H9 (cell line): ENCODE results near the gene C3orf85. TPM values are rescaled to one million over a fixed set of nuclear protein-coding genes. Genes with fewer than 3 reads are reported as not detected.

ENCODE experiments used
- DNase-seq: peaks from one replicate; pipeline ENCODE4 v3.0.0-alpha.2; 2017
- H2AFZ ChIP-seq: one replicate; pipeline ENCODE4 v1.6.1; 2013; ENCODE audit warnings: mild to moderate bottlenecking, low read length, control low read depth, moderate library complexity
- H2AK5ac ChIP-seq: 2 replicates; pipeline ENCODE4 v1.6.1; 2013; ENCODE audit warnings: low read length, control low read depth, mixed read lengths; ENCODE audit not compliant: insufficient read length
- H2BK120ac ChIP-seq: one replicate; pipeline ENCODE4 v1.6.1; 2013; ENCODE audit warnings: low read depth, mild to moderate bottlenecking, low read length, control low read depth, inconsistent platforms; ENCODE audit not compliant: poor library complexity, severe bottlenecking
- H2BK12ac ChIP-seq: 2 replicates; pipeline ENCODE4 v1.6.1; 2013; ENCODE audit warnings: low read length, control low read depth, mixed read lengths, low read depth; ENCODE audit not compliant: insufficient read length
- H2BK15ac ChIP-seq: 2 replicates; pipeline ENCODE4 v1.6.1; 2013; ENCODE audit warnings: low read depth, low read length, control low read depth
- H2BK20ac ChIP-seq: one replicate; pipeline ENCODE4 v1.6.1; 2013; ENCODE audit warnings: low read depth, mild to moderate bottlenecking, low read length, control low read depth, inconsistent platforms; ENCODE audit not compliant: poor library complexity, severe bottlenecking
- H2BK5ac ChIP-seq: 2 replicates; pipeline ENCODE4 v1.6.1; 2013; ENCODE audit warnings: low read length, control low read depth, mixed read lengths; ENCODE audit not compliant: insufficient read length
- H3K14ac ChIP-seq: 2 replicates; pipeline ENCODE4 v1.6.1; 2013; ENCODE audit warnings: low read length, control low read depth; ENCODE audit not compliant: insufficient read depth
- H3K18ac ChIP-seq: 2 replicates; pipeline ENCODE4 v1.6.1; 2013; ENCODE audit warnings: low read depth, mild to moderate bottlenecking, mixed read lengths, low read length, control low read depth; ENCODE audit not compliant: insufficient read length
- H3K23ac ChIP-seq: 2 replicates; pipeline ENCODE4 v1.6.1; 2013; ENCODE audit warnings: low read length, control low read depth, mixed read lengths, low read depth; ENCODE audit not compliant: insufficient read length
- H3K23me2 ChIP-seq: 2 replicates; pipeline ENCODE4 v1.6.1; 2013; ENCODE audit warnings: low read depth, mild to moderate bottlenecking, mixed read lengths, low read length, control low read depth; ENCODE audit not compliant: insufficient read length, poor library complexity, severe bottlenecking
- H3K27ac ChIP-seq: 2 replicates; pipeline ENCODE4 v1.5.1; 2013; ENCODE audit warnings: low read length, control low read depth, mixed read lengths, low read depth; ENCODE audit not compliant: insufficient read length
- H3K27me3 ChIP-seq: 2 replicates; pipeline ENCODE4 v1.6.1; 2013; ENCODE audit warnings: low read length, control low read depth, inconsistent platforms; ENCODE audit not compliant: insufficient read depth
- H3K4ac ChIP-seq: 2 replicates; pipeline ENCODE4 v1.6.1; 2013; ENCODE audit warnings: low read depth, mild to moderate bottlenecking, control low read depth, inconsistent platforms, low read length, moderate library complexity
- H3K4me1 ChIP-seq: 2 replicates; pipeline ENCODE4 v1.6.1; 2013; ENCODE audit warnings: low read length, control low read depth, inconsistent platforms; ENCODE audit not compliant: insufficient read depth
- H3K4me2 ChIP-seq: 2 replicates; pipeline ENCODE4 v1.6.1; 2013; ENCODE audit warnings: low read length, control low read depth, mixed read lengths; ENCODE audit not compliant: insufficient read length, insufficient read depth
- H3K56ac ChIP-seq: 2 replicates; pipeline ENCODE4 v1.6.1; 2013; ENCODE audit warnings: low read depth, mild to moderate bottlenecking, mixed read lengths, low read length, control low read depth; ENCODE audit not compliant: insufficient read length
- H3K79me1 ChIP-seq: 2 replicates; pipeline ENCODE4 v1.6.1; 2013; ENCODE audit warnings: low read depth, mild to moderate bottlenecking, moderate library complexity, low read length, control low read depth, inconsistent platforms; ENCODE audit not compliant: insufficient read depth, poor library complexity, severe bottlenecking
- H3K79me2 ChIP-seq: 2 replicates; pipeline ENCODE4 v1.6.1; 2013; ENCODE audit warnings: low read length, control low read depth, inconsistent platforms; ENCODE audit not compliant: insufficient read depth
- H3K9ac ChIP-seq: 2 replicates; pipeline ENCODE4 v1.6.1; 2013; ENCODE audit warnings: low read length, control low read depth, mixed read lengths; ENCODE audit not compliant: insufficient read length; ENCODE audit errors: extremely low read depth
- H3K9me3 ChIP-seq: one replicate; pipeline ENCODE4 v1.6.1; 2013; ENCODE audit warnings: low read depth, low read length, inconsistent platforms; ENCODE audit not compliant: control insufficient read depth
- H3T11ph ChIP-seq: one replicate; pipeline ENCODE4 v1.6.1; 2013; ENCODE audit warnings: mild to moderate bottlenecking, low read length, control low read depth, inconsistent platforms
- H4K20me1 ChIP-seq: one replicate; pipeline ENCODE4 v1.6.1; 2013; ENCODE audit not compliant: control insufficient read depth, insufficient read length, insufficient read depth
- H4K5ac ChIP-seq: 2 replicates; pipeline ENCODE4 v1.6.1; 2013; ENCODE audit warnings: low read depth, mild to moderate bottlenecking, mixed read lengths, low read length, control low read depth; ENCODE audit not compliant: insufficient read length
- H4K8ac ChIP-seq: replicated peaks from 2 replicates; pipeline ENCODE4 v1.6.1; 2013; ENCODE audit warnings: low read length, control low read depth, mixed read lengths, low read depth; ENCODE audit not compliant: insufficient read length
- H4K91ac ChIP-seq: 2 replicates; pipeline ENCODE4 v1.6.1; 2013; ENCODE audit warnings: low read depth, mild to moderate bottlenecking, moderate library complexity, mixed read lengths, low read length, control low read depth; ENCODE audit not compliant: insufficient read length
- H3K27ac Mint-ChIP-seq, 3 experiments: 2 replicates in 2 of 3; 3 replicates in 1 of 3; pipeline ENCODE4 v1.8.0; 2020 to 2021; ENCODE audit warnings: mixed read lengths in 3 of 3, mild to moderate bottlenecking in 1 of 3, moderate library complexity in 1 of 3
- H3K27me3 Mint-ChIP-seq: 2 replicates; pipeline ENCODE4 v1.8.0; 2021; ENCODE audit warnings: low read depth, mild to moderate bottlenecking, moderate library complexity, mixed read lengths
- H3K36me3 Mint-ChIP-seq, 3 experiments: 2 replicates in 2 of 3; 3 replicates in 1 of 3; pipeline ENCODE4 v1.8.0; 2020 to 2021; ENCODE audit warnings: low read depth in 3 of 3, mixed read lengths in 3 of 3; ENCODE audit not compliant: insufficient read depth in 1 of 3
- H3K4me1 Mint-ChIP-seq, 2 experiments: 2 replicates each; pipeline ENCODE4 v1.8.0; 2020; ENCODE audit warnings: mixed read lengths in 2 of 2
- H3K4me3 Mint-ChIP-seq, 2 experiments: 2 replicates in 1 of 2; 3 replicates in 1 of 2; pipeline ENCODE4 v1.8.0; 2020 to 2021; ENCODE audit warnings: mild to moderate bottlenecking in 2 of 2, mixed read lengths in 2 of 2, moderate library complexity in 1 of 2
- H3K9me3 Mint-ChIP-seq, 2 experiments: 2 replicates in 1 of 2; 3 replicates in 1 of 2; pipeline ENCODE4 v1.8.0; 2020; ENCODE audit warnings: mild to moderate bottlenecking in 2 of 2, mixed read lengths in 2 of 2, moderate library complexity in 1 of 2
- CTCF ChIP-seq: fragments of 200-600 bp; sonication (generic); conservative IDR thresholded peaks from 3 replicates; pipeline ENCODE4 v1.8.0; 2021; ENCODE audit warnings: antibody characterized with exemption, mild to moderate bottlenecking
- WGBS: extraction: QIAGEN DNeasy Blood & Tissue Kit; methylation state at CpG from one replicate; pipeline ENCODE4 v1.1.7; 2013; ENCODE audit warnings: missing lambda C conversion rate, low lambda C conversion rate, mixed read lengths; ENCODE audit not compliant: insufficient read length; ENCODE audit errors: extremely low coverage; 5-methylcytosine and 5-hydroxymethylcytosine counted together
- total RNA-seq: library from RNA; stranded (reverse); gene quantifications from 2 replicates; pipeline ENCODE4 v1.2.1, GENCODE V29; 2021

The C3orf85 gene
- total RNA-seq, 1 experiment from 2014 or later, result not detected

DNA sequence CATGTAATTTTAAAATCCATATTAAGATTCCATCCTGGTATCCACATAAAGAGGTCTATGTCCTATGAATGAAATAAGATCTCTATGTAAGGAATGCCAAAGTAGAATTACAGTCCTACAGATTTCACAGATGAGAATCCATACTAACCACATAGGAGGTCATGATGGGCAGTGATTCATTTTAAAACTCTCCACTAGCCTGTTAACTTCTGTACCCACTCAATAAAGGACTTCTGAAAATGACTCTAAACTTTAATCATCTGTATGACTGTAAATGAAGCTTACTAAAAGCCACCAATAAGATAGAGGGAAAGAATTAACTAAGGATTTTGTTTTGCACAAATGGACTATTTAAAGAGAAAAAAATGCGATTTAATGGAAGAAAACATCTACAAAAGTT is 47.3 kb upstream of the C3orf85 start:
- Mint-ChIP-seq H3K4me3 (no peak overlapping the region), H3K9me3 (no peaks in the 10 kb centered on the region), H3K4me1 (no peaks in the 10 kb centered on the region), H3K27ac (no peak overlapping the region), H3K36me3 (no peaks in the 10 kb centered on the region), H3K27me3 (no peaks in the 10 kb centered on the region)
- Histone ChIP-seq H3K56ac (no peak overlapping the region), H2AK5ac (no peak overlapping the region), H3K23ac (no peak overlapping the region), H3K4me1 (no peaks in the 10 kb centered on the region), H4K91ac (no peak overlapping the region), H3K27ac (no peak overlapping the region), H3K79me1 (no peaks in the 10 kb centered on the region), H2BK20ac (no peak overlapping the region), H3K79me2 (no peaks in the 10 kb centered on the region), H3T11ph (no peak overlapping the region), H3K23me2 (no peaks in the 10 kb centered on the region), H2BK5ac (no peak overlapping the region), H3K18ac (no peak overlapping the region), H3K4ac (no peak overlapping the region), H4K8ac (no peak overlapping the region), H4K20me1 (no peaks in the 10 kb centered on the region), H3K9me3 (no peaks in the 10 kb centered on the region), H2BK120ac (no peak overlapping the region), H3K9ac (no peak overlapping the region), H2AFZ (no peak overlapping the region), H2BK12ac (no peak overlapping the region), H3K27me3 (no peaks in the 10 kb centered on the region), H4K5ac (no peak overlapping the region), H3K14ac (no peak overlapping the region), H3K4me2 (no peak overlapping the region), H2BK15ac (no peak overlapping the region)
- no peak for DNase-seq
- TF ChIP-seq CTCF, result no peak
- WGBS, result no CpG with 5 or more reads among the region's 1 CpG
